Type B pancreatic cell (in vitro differentiated cells): ENCODE results near the gene TNRC6B. TPM values are rescaled to one million over a fixed set of nuclear protein-coding genes. Genes with fewer than 3 reads are reported as not detected.
A peak's percentile ranks its signal among the peaks of the same experiment; 100 is the strongest.

ENCODE experiments used
- DNase-seq: peaks from one replicate; pipeline ENCODE4 v3.0.0; 2021; ENCODE audit warnings: mixed read lengths; ENCODE audit not compliant: unreplicated experiment; ENCODE audit errors: extremely low spot score
- H3K27ac Mint-ChIP-seq: 2 replicates; pipeline ENCODE4 v1.8.0; 2021; ENCODE audit warnings: mild to moderate bottlenecking, mixed read lengths
- H3K27me3 Mint-ChIP-seq: 2 replicates; pipeline ENCODE4 v1.8.0; 2021; ENCODE audit warnings: mixed read lengths
- H3K36me3 Mint-ChIP-seq: 2 replicates; pipeline ENCODE4 v1.8.0; 2021; ENCODE audit warnings: mixed read lengths
- H3K4me1 Mint-ChIP-seq: one replicate; pipeline ENCODE4 v1.8.0; 2021; ENCODE audit warnings: mixed read lengths; ENCODE audit not compliant: unreplicated experiment
- H3K4me3 Mint-ChIP-seq: 2 replicates; pipeline ENCODE4 v1.8.0; 2021; ENCODE audit warnings: mild to moderate bottlenecking, mixed read lengths
- H3K9me3 Mint-ChIP-seq: 2 replicates; pipeline ENCODE4 v1.8.0; 2021; ENCODE audit warnings: mixed read lengths
- total RNA-seq: library from RNA; stranded (reverse); gene quantifications from 2 replicates; pipeline ENCODE4 v1.2.1, GENCODE V29; 2021; ENCODE audit warnings: low replicate concordance
- TF ChIP-seq, protein P1 (sequence below): fragments of 200-600 bp; sonication (generic); conservative IDR thresholded peaks from 2 replicates; pipeline ENCODE4 v1.5.0; 2021; ENCODE audit warnings: antibody characterized with exemption, mild to moderate bottlenecking

Gene TNRC6B
- total RNA-seq, 1 donor from 2014 or later = 50.7 TPM

DNA sequence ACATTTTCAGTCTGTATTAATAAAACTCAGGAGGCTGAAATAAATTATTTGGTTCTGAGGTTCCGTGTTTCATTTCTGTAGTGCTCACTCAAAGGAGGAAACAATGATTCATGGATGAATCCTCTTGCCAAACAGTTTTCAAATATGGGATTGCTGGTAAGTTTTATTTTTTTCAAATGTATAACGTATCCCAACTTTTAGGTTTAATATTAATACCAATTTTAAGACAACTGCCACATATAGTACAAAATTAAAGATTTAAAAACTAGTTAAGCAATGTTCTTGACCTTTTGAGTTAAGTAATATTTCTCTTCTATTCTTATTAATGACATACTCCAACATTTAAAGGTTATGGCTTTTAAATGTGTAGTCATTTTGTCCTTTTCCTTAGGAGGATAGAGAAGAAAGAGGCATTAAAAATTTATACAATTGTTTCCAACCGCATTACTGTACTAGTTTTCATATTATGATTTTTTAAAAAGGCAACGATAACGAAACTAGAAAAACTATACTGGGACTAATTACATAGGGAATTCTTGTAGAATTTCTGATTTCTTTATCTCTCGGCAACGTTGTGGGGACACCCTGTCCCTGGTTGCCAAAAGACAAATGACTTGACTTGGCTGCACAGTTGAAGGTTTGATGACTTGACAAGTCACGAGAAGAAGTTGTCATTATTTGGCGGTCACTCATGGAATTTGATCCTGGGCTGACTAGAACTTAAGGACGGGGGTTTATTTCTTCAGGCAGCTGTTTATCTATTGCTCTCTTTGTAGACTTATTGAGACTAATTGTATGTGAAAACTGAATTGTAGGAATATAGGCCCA lies 99.5 kb downstream of the TNRC6B start:
- TF ChIP-seq, protein P1, sequence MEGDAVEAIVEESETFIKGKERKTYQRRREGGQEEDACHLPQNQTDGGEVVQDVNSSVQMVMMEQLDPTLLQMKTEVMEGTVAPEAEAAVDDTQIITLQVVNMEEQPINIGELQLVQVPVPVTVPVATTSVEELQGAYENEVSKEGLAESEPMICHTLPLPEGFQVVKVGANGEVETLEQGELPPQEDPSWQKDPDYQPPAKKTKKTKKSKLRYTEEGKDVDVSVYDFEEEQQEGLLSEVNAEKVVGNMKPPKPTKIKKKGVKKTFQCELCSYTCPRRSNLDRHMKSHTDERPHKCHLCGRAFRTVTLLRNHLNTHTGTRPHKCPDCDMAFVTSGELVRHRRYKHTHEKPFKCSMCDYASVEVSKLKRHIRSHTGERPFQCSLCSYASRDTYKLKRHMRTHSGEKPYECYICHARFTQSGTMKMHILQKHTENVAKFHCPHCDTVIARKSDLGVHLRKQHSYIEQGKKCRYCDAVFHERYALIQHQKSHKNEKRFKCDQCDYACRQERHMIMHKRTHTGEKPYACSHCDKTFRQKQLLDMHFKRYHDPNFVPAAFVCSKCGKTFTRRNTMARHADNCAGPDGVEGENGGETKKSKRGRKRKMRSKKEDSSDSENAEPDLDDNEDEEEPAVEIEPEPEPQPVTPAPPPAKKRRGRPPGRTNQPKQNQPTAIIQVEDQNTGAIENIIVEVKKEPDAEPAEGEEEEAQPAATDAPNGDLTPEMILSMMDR = no peak
- H3K27ac Mint-ChIP-seq = no peak overlapping the region
- H3K4me3 Mint-ChIP-seq = no peak overlapping the region

DNA sequence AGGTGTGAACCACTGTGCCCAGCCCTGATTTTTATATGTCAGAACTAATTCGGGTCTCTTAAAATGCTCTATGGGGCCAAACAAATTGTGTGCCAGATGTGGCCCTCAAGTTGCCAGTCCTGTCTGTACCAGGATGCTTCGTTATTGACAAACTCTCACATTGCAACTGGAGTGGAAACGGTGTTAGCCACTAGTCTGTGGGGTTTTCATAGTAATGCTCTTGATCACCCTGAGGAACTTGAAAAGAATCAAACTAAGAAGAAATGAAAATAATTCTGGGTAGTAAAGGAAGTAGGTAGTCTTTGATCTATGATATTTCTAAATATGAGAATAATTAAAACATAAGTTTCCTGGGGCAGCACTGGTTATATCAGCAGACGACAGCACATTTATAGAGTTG lies 101.3 kb downstream of the TNRC6B start:
- DNase-seq = no peak
- peaks cover 27% of the 10 kb centered on the region for H3K36me3 Mint-ChIP-seq
- no peak overlapping the region for H3K4me3 Mint-ChIP-seq
- TF ChIP-seq, protein P1 = no peak
- no peaks in the 10 kb centered on the region for H3K27me3 Mint-ChIP-seq
- H3K27ac Mint-ChIP-seq = no peak overlapping the region
- H3K4me1 Mint-ChIP-seq = no peaks in the 10 kb centered on the region
- no peaks in the 10 kb centered on the region for H3K9me3 Mint-ChIP-seq

More for the DNA sequence above, 99.5 kb downstream of the TNRC6B start:
- DNase-seq = no peak
- H3K9me3 Mint-ChIP-seq = no peaks in the 10 kb centered on the region
- H3K27me3 Mint-ChIP-seq = no peaks in the 10 kb centered on the region
- no peaks in the 10 kb centered on the region for H3K4me1 Mint-ChIP-seq
- H3K36me3 Mint-ChIP-seq = peaks cover 26% of the 10 kb centered on the region

DNA sequence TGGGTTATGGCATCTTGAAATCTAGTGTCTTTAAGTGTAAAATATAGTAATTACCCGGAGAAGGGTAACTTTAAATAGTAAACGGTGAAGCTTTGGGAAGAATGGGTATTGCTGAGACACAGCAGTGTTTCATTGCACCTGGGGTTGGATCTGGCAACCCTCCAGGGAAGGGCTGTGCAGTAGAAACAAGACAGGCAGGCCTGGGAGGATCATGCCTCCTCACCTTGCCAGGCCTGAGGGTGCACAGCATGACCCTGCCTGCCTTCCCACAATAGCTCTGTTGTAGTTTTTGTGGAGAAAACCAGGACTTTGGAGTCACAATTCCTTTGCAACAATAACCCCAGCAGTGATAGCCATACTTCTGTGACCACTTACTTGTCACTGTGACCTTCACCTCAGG lies 104.0 kb downstream of the TNRC6B start:
- Mint-ChIP-seq H3K9me3 (no peaks in the 10 kb centered on the region), H3K36me3 (peaks cover 41% of the 10 kb centered on the region), H3K4me3 (no peak overlapping the region), H3K4me1 (no peaks in the 10 kb centered on the region), H3K27ac (no peak overlapping the region), H3K27me3 (no peaks in the 10 kb centered on the region)
- DNase-seq = no peak
- TF ChIP-seq, protein P1 = no peak

DNA sequence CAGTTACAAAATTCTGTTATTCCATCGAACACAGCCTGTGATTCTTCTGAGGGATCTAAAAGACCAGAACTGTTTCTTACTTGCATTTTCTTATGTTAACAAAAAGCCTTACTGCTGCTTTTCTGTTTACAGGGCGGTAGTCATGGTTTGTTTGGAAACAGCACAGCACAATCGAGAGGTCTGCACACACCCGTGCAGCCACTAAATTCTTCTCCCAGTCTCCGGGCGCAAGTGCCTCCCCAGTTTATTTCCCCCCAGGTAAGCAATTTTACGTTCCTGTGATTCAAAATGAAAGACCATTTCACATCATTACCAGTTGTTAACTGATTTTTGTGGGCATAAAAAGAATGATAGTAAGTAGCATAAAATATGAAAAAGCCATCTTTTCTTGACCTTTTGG lies 107.8 kb downstream of the TNRC6B start:
- peak; percentile 13 for DNase-seq
- no peaks in the 10 kb centered on the region for H3K9me3 Mint-ChIP-seq
- H3K4me1 Mint-ChIP-seq = no peaks in the 10 kb centered on the region
- no peaks in the 10 kb centered on the region for H3K27me3 Mint-ChIP-seq
- no peak overlapping the region for H3K4me3 Mint-ChIP-seq
- TF ChIP-seq, protein P1 = no peak
- H3K36me3 Mint-ChIP-seq = peaks cover 41% of the 10 kb centered on the region
- no peak overlapping the region for H3K27ac Mint-ChIP-seq

DNA sequence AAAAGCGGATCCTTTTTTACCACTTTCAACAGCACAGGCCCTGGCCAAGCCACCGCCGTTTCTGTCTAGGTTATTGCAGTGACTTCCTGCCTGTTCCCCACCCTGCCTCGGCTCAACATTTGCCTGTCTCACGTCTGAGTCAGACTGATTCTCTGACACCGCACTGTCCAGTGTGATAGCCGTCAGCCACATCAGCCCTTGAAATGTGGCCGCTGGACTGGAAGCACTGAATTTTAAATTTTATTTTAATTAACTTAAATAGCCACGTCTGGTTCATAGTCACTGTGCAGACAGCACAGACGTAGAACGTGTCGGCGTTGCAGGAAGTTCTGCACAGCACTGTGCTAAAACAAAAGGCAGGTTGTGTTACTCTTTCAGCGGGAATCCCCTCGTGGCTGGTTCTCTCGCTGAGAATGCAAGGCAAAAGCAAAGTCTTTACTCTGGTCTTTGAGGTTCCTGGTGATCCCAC lies 112.3 kb downstream of the TNRC6B start:
- no peak for DNase-seq
- Mint-ChIP-seq H3K27ac (no peak overlapping the region), H3K27me3 (no peaks in the 10 kb centered on the region), H3K36me3 (peaks cover 36% of the 10 kb centered on the region), H3K4me3 (no peak overlapping the region), H3K4me1 (no peaks in the 10 kb centered on the region), H3K9me3 (no peaks in the 10 kb centered on the region)
- TF ChIP-seq, protein P1 = no peak
